GM12891 (cell line): ENCODE data around the gene TIMMDC1.

ENCODE experiments used
- POLR2A ChIP-seq: IDR thresholded peaks from 2 replicates; pipeline ENCODE4 v1.6.1; 2011; ENCODE audit warnings: low read depth, low read length, control low read depth
- TAF1 ChIP-seq: IDR thresholded peaks from 2 replicates; pipeline ENCODE4 v1.6.1; 2011; ENCODE audit warnings: low read depth, low read length, control low read depth

DNA sequence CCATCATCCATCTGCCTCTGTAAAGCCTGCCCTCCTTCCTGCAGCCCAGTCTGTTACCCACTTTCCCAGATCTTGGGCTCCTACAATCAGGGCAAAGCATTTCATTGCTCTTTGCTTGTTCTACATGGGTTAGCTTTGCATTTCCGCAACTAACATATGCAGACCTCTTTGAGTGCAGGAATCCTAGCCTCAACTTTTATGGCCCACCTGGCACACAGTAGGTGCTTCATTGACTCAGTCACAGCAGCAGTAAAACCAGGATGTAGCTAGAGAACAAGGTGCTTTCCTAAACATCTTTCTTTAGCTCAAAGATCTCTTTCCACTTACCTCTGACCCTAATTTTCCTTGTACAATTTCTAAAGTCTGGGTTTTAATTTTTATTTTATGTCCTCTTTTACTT, 57.6 kb downstream of the TIMMDC1 start:
- TF ChIP-seq POLR2A: no peak
- no peak for TF ChIP-seq TAF1
